Measurements from ENCODE around the gene NR3C2. TPM values are rescaled to one million over a fixed set of nuclear protein-coding genes. Genes with fewer than 3 reads are reported as not detected.
"Not testable (repeated sequence)": the region's sequence is repeated elsewhere in the genome, so short reads cannot be mapped to it uniquely, and the experiment has no call there.

NR3C2 gene
- total RNA-seq, 1 donor from 2014 or later, result 42.3 TPM

DNA sequence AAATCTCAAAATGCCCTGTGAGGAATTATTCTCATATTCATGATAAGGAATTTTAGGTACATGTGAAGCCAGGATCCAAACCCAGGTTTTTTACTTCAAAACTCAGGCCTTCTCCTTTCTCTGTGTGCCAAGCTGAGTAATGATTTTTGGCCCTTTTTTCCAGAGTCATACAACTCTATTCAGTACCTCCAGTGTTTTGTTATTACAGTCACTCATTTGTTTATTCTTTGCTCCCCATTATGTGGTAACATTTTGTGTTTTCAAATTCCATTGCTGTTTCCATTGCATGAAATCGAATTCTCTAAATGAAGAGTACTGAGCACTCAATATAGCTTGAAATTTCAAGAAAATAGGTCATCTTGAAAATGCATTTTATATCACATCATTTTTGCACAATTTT lies 315.4 kb downstream of the NR3C2 start:
- no peaks in the 10 kb centered on the region for H3K27me3 ChIP-seq
- no peaks in the 10 kb centered on the region for H3K36me3 ChIP-seq
- DNase-seq (ENCODE audit: low spot score in 2 of 2), result no peak
- intact Hi-C loops (cut with DNase I), result no loop called here
- no peak overlapping the region for H3K4me3 ChIP-seq
- TF ChIP-seq, protein P1, sequence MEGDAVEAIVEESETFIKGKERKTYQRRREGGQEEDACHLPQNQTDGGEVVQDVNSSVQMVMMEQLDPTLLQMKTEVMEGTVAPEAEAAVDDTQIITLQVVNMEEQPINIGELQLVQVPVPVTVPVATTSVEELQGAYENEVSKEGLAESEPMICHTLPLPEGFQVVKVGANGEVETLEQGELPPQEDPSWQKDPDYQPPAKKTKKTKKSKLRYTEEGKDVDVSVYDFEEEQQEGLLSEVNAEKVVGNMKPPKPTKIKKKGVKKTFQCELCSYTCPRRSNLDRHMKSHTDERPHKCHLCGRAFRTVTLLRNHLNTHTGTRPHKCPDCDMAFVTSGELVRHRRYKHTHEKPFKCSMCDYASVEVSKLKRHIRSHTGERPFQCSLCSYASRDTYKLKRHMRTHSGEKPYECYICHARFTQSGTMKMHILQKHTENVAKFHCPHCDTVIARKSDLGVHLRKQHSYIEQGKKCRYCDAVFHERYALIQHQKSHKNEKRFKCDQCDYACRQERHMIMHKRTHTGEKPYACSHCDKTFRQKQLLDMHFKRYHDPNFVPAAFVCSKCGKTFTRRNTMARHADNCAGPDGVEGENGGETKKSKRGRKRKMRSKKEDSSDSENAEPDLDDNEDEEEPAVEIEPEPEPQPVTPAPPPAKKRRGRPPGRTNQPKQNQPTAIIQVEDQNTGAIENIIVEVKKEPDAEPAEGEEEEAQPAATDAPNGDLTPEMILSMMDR (IDR thresholded peaks at IDR 0.05), result no peak
- H3K9me3 ChIP-seq, result peaks cover 5 to 32% of the 10 kb centered on the region in 2 donors
- H3K27ac ChIP-seq, result no peak overlapping the region
- H3K4me1 ChIP-seq, result no peaks in the 10 kb centered on the region

DNA sequence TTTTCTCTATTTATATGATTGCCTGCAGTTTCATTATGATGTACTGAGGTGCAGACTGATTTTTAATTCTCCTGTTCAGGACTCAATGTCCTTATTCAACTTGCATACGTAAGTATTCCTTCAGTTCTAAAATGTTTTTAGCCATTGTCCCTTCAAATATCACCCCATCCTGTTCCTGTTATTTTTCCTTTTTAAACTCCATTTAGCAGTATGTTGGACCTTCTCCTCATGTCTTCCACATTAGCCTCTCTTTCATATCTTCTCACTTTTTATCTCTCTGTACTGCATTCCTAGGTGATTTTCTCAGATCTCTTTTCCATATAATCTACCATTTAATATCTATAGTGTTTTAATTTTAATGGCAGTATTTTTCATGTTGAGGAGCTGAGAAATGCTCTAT lies 317.7 kb downstream of the NR3C2 start:
- Histone ChIP-seq H3K4me3 (no peak overlapping the region), H3K9me3 (peaks cover 5 to 32% of the 10 kb centered on the region in 2 donors), H3K27me3 (no peaks in the 10 kb centered on the region), H3K27ac (no peak overlapping the region), H3K4me1 (no peaks in the 10 kb centered on the region), H3K36me3 (peaks cover 0 to 9% of the 10 kb centered on the region in 2 donors)
- intact Hi-C loops (cut with DNase I), result no loop called here
- TF ChIP-seq, protein P1 (IDR thresholded peaks at IDR 0.05), result no peak
- DNase-seq (ENCODE audit: low spot score in 2 of 2), result no peak

DNA sequence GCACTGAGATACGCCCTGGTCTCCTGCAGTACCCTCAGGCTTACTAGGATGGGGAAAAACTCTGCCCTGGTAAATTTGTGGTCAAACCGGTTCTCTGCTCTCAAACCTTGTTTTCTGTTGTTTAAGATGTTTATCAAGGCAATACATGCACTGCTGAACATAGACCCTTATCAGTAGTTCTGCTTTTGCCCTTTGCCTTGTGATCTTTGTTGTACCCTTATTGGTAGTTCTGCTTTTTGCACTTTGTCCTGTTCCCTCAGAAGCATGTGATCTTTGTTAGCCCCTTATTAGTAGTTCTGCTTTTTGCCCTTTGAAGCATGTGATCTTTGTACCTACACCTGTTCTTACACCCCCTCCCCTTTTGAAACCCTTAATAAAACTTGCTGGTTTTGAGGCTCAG lies 319.1 kb downstream of the NR3C2 start:
- intact Hi-C loops (cut with DNase I); DNase-seq (ENCODE audit: low spot score in 2 of 2); H3K27me3 ChIP-seq; H3K4me3 ChIP-seq; H3K4me1 ChIP-seq; H3K27ac ChIP-seq: not testable (repeated sequence)
- H3K36me3 ChIP-seq, result peaks cover 0 to 17% of the 10 kb centered on the region in 2 donors
- peaks cover 5 to 32% of the 10 kb centered on the region in 2 donors for H3K9me3 ChIP-seq

DNA sequence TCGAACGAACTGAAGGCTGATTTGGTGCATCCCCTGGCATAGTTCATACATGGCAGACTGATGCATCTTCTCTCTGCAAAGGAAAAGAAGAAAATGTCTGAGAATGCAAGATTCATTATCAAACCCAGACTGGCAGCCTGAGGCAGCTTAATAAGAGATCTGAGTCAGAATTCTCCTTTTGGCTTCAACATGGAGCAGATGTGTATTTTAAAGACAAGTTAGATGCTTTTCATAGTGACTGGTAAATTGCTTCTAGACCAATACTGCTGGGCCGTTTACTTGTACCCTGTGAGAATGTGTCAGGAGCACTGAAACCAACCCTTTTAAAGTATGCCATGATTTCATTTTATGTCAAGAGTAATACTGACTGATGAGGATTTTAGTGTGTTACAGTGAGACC lies 322.0 kb downstream of the NR3C2 start:
- peaks cover 0 to 17% of the 10 kb centered on the region in 2 donors for H3K36me3 ChIP-seq
- TF ChIP-seq, protein P1 (IDR thresholded peaks at IDR 0.05), result no peak
- no peaks in the 10 kb centered on the region for H3K4me1 ChIP-seq
- H3K27ac ChIP-seq, result no peak overlapping the region
- DNase-seq (ENCODE audit: low spot score in 2 of 2), result no peak
- intact Hi-C loops (cut with DNase I), result no loop called here
- no peaks in the 10 kb centered on the region for H3K27me3 ChIP-seq
- no peak overlapping the region for H3K4me3 ChIP-seq
- H3K9me3 ChIP-seq, result peaks cover 5 to 29% of the 10 kb centered on the region in 2 donors

DNA sequence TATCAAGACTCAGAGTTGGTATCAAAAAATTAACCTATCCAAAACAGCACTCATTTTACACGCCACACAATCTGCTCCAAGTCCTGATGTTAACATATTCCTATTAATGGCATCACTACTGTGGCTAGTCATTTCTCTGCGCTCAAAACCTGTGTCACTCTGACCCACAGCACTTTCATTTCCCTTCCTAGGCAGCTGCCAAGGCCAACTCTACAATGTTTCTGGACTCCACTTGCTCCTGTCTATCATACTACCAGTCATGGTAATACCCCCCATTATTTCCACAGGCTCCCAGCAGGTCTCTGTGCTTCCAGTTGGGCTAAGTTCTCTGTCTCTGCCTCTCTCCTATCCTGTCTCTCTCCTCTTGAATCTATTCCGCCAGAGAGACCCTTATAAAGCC lies 323.6 kb downstream of the NR3C2 start:
- H3K27ac ChIP-seq, result no peak overlapping the region
- peaks cover 0 to 21% of the 10 kb centered on the region in 2 donors for H3K36me3 ChIP-seq
- TF ChIP-seq, protein P1 (IDR thresholded peaks at IDR 0.05), result no peak
- no peaks in the 10 kb centered on the region for H3K4me1 ChIP-seq
- peaks cover 5 to 14% of the 10 kb centered on the region in 2 donors for H3K9me3 ChIP-seq
- H3K4me3 ChIP-seq, result no peak overlapping the region
- H3K27me3 ChIP-seq, result no peaks in the 10 kb centered on the region
- no peak for DNase-seq (ENCODE audit: low spot score in 2 of 2)
- intact Hi-C loops (cut with DNase I), result no loop called here

DNA sequence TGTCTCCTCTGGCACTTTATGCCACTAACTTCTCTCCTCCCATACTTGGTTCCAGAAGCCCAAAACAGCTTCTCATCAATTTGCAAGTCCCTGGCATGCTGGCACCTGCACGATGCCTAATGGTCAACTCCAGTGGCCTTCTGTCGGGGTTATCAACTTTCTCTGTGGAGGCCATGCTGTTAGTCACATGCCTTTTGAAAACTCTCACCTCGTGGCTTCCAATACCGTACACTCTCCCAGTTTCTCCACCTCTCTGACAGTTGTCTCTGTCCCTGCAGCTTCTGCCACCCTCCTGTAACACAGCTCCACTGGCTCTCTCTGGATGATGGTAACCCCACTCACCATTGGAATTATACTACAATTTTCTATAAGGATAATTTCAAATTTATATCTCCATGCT lies 324.0 kb downstream of the NR3C2 start:
- no peaks in the 10 kb centered on the region for H3K27me3 ChIP-seq
- TF ChIP-seq, protein P1 (IDR thresholded peaks at IDR 0.05), result no peak
- H3K4me3 ChIP-seq, result no peak overlapping the region
- H3K36me3 ChIP-seq, result peaks cover 0 to 26% of the 10 kb centered on the region in 2 donors
- no peaks in the 10 kb centered on the region for H3K4me1 ChIP-seq
- H3K9me3 ChIP-seq, result peaks cover 4 to 11% of the 10 kb centered on the region in 2 donors
- no peak overlapping the region for H3K27ac ChIP-seq
- intact Hi-C loops (cut with DNase I), result no loop called here
- DNase-seq (ENCODE audit: low spot score in 2 of 2), result no peak

Data from ascending aorta (tissue), 2 donors.